C4-2B (cell line): ENCODE results near the gene TMEM132E.
"Not testable (repeated sequence)": the region's sequence is repeated elsewhere in the genome, so short reads cannot be mapped to it uniquely, and the experiment has no call there.

Experiments
- H3K27ac ChIP-seq: fragments of 450-650 bp; 2 replicates; pipeline ENCODE4 v1.5.1; 2017
- ZFX ChIP-seq: fragments of 450-650 bp; IDR thresholded peaks from 2 replicates; pipeline ENCODE4 v1.6.1; 2017
- TF ChIP-seq, protein P1 (sequence below): fragments of 450-650 bp; conservative IDR thresholded peaks from 2 replicates; pipeline ENCODE4 v1.5.1; 2017; ENCODE audit warnings: mild to moderate bottlenecking

TMEM132E gene, protein sequence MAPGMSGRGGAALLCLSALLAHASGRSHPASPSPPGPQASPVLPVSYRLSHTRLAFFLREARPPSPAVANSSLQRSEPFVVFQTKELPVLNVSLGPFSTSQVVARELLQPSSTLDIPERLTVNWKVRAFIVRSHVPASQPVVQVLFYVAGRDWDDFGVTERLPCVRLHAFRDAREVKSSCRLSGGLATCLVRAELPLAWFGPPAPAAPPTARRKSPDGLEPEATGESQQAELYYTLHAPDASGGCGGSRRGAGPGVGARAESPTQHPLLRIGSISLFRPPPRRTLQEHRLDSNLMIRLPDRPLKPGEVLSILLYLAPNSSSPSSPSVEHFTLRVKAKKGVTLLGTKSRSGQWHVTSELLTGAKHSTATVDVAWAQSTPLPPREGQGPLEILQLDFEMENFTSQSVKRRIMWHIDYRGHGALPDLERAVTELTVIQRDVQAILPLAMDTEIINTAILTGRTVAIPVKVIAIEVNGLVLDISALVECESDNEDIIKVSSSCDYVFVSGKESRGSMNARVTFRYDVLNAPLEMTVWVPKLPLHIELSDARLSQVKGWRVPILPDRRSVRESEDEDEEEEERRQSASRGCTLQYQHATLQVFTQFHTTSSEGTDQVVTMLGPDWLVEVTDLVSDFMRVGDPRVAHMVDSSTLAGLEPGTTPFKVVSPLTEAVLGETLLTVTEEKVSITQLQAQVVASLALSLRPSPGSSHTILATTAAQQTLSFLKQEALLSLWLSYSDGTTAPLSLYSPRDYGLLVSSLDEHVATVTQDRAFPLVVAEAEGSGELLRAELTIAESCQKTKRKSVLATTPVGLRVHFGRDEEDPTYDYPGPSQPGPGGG (N-terminal part only)

DNA sequence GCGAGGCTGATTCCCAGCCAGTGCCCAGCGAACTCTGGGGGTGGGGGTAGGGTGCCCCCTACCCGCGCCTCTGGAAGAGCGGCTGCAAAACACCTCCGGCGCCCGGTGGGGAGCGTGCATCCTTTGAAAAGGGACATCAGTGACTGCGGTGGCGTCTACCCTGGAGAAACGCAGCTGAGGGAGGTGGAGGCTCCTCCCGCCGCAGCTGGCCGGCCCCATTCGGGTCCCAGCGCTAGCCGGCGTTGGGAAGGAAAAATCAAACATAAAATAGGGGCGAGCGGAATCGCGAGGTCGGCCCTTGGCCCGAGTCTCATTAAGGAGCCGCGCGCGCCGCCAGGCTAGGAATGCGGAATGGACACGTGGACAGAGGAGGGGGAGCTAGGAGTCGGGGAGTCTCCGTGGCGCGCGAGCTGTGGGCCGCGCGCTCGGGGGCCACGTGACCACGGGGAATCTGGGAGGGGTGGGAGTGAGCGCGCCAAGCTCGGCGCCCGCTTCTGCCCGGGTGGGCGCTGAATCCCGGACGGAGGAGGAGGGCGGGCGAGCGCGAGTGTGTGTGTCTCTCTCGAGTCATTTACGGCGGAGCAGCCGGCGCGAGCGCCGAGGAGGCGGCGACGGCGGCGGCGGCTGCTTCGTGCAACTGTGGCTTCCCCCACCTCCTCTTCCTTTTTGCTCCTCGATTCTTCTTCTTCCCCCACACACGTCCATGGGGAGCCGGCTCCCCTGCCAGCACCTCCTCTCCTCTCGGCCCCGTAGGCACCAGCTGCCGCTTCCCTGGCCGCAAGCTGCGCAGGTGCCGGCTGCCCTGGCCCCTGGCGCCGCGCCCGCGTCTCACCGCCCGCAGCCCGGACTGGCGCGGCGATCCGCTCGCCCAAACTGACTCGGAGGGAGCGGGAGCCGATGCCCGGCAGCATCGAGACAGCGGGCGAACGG is at the start of gene TMEM132E:
Gene TMEM132E, plus strand, starts transcription at position 566 of the 930 bp plus-strand sequence. CDS start 1,495 bp downstream, outside the sequence.
- H3K27ac ChIP-seq: no peak within 1 kb of the TSS
- TF ChIP-seq, protein P1, sequence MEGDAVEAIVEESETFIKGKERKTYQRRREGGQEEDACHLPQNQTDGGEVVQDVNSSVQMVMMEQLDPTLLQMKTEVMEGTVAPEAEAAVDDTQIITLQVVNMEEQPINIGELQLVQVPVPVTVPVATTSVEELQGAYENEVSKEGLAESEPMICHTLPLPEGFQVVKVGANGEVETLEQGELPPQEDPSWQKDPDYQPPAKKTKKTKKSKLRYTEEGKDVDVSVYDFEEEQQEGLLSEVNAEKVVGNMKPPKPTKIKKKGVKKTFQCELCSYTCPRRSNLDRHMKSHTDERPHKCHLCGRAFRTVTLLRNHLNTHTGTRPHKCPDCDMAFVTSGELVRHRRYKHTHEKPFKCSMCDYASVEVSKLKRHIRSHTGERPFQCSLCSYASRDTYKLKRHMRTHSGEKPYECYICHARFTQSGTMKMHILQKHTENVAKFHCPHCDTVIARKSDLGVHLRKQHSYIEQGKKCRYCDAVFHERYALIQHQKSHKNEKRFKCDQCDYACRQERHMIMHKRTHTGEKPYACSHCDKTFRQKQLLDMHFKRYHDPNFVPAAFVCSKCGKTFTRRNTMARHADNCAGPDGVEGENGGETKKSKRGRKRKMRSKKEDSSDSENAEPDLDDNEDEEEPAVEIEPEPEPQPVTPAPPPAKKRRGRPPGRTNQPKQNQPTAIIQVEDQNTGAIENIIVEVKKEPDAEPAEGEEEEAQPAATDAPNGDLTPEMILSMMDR: no peak
- TF ChIP-seq ZFX: no peak

DNA sequence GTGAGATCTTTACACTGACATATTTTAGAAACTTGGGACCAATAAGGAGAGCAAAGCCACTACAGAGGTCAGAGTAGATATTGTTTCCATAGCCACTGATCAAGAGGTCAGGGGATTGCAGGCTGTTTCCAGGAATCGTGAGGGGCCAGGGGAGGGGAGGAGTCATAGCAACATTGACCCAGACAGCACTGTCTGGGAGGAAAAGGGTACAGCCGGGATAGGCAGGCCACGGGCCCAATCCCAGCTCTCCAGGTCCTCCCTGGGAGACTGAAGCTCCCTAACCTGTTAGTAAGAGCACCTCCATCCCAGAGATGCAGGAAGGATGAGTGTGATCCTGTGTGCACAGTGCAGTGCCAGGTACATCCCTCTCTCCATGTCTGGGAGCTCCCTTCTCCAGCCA is 48.5 kb upstream of the TMEM132E start:
- no peak for TF ChIP-seq ZFX
- TF ChIP-seq, protein P1: no peak

DNA sequence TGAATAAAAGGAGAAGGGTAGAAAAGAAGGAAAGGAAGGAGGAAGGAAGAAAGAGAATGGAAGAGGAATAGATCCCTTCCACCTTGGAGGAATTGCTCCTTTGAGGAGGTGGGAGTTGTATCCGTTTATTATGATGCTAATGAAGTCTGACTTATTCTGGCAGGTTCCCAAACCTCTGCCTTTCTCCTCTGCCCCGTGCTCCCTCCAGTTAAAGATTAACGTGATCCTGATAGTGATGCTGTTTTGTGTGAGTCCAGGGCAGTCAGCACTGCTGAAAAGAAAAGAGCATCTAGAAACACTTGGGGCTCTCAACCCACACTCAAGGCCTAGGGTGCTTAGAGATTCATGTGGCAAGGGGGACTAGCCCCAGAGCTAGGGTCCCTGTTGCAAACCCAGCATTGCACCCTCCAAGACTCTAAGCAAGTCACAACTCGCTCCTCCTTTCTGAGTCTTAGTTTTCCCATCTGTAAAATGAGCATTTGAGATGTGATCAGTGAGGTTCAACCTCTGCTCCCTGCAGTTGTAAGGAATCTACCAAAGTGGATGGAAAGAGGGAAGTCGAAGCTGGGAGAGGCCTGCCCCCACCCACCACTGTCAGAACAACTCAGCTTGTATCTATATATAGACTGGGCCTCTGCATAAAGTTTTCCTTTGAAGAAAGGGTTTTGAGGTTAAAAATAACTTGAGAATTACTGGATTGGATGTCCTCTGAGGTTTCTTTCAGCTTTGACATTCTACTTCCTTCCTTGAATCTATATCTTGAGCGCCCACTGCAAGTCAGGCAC is 46.9 kb upstream of the TMEM132E start:
- TF ChIP-seq, protein P1: no peak

More for the DNA sequence above, 48.5 kb upstream of the TMEM132E start:
- H3K27ac ChIP-seq: no peak overlapping the region

DNA sequence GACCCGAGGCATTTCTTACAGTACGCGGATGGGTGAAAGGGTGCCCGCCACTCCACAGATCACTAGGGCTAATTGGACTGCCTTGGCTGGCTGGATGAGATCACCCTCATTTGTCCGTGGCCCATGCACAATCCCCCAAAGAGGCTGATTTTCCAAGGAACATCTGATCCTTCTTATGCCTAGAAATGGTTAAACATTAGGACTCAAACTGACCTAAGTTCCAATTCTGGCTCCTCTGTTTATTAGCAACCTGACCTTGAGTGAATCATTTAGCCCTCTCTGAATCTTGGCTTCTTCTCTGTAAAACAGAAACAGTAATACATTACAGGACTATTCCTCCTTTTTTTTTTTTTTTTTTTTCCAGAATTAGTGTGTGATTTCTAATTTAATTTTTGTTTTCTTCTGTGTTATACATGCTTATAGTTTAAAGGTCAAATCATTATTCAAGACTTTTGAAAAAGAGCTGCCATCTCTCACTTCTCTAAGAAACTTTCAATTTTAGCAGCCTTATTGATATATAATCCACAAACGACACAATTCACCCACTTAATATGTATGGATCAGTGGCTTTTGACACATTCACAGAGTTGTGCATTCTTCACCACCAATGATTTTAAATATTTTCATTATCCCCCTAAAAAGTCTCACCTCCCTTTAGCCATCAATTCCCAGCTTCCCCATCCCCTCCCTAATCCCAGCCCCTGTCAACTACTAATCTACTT is 45.4 kb upstream of the TMEM132E start:
- no peak overlapping the region for H3K27ac ChIP-seq
- TF ChIP-seq, protein P1: no peak
- TF ChIP-seq ZFX: no peak

More for the DNA sequence above, 46.9 kb upstream of the TMEM132E start:
- no peak overlapping the region for H3K27ac ChIP-seq

DNA sequence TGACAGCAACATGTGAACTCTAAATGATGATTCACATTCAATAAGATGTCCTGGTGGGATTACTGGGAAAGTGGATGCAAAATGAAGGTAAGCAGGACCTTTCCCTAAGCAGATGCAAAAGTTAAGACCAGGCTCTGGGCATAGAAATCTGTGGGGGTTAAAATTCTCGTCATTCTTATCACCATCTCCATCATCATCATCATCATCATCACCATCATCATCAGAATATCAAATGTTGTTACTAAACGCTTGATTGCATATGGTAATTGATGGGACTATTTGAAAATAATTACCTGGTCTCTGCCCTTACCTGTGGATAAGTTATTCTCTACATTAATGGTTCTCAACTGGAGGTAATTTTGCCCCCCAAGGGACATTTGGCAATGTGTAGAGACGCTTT is 41.9 kb upstream of the TMEM132E start:
- TF ChIP-seq ZFX: no peak
- TF ChIP-seq, protein P1: no peak

DNA sequence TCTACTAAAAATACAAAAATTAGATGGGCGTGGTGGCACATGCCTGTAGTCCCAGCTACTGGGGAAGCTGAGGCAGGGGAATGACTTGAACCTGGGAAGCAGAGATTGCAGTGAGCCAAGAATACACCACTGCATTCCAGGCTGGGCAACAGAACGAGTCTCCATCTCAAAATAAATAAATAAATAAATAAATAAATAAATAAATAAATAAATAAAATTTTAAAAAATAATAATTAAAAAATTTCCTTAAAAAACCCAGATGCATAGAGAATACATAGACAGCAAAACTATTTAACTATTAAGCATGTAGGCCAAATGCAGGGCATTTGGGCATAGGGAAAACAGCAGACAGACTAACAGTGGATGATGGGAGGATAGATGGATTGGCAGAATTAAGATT is 40.8 kb upstream of the TMEM132E start:
- not testable (repeated sequence) for H3K27ac ChIP-seq

More for the DNA sequence above, 41.9 kb upstream of the TMEM132E start:
- no peak overlapping the region for H3K27ac ChIP-seq
